GM12878 (cell line): ENCODE results near the gene TOB2. TPM values are rescaled to one million over a fixed set of nuclear protein-coding genes. Genes with fewer than 3 reads are reported as not detected.

ENCODE experiments used
- ATAC-seq: fragments of 200-7000 bp; cut with Tn5 transposase; 3 replicates; pipeline ENCODE4 v1.9.1; 2020; ENCODE audit warnings: mild to moderate bottlenecking, moderate library complexity
- BruUV-seq: library from RNA; stranded (reverse); fragments of 400-500 nt; replicated peaks from 2 replicates; lab custom pipeline; 2021; lab: Mats Ljungman, UMichigan
- CTCF ChIA-PET: fragments of 300-600 bp; sonication (Branson Sonifier 250); formaldehyde crosslinking; extraction: SDS; loops from one replicate; lab custom pipeline; 2021; ENCODE audit warnings: inconsistent platforms; lab: Yijun Ruan, JAX
- POLR2A ChIA-PET: fragments of 350-600 bp; formaldehyde crosslinking; extraction: SDS; loops from one replicate; lab custom pipeline; 2021; ENCODE audit warnings: inconsistent platforms; lab: Charles Lee
- RAD21 ChIA-PET: fragments of 300-600 bp; sonication (Branson Sonifier 250); formaldehyde crosslinking; loops from one replicate; lab custom pipeline; 2023; ENCODE audit warnings: antibody characterized with exemption; ENCODE audit not compliant: unreplicated experiment; lab: Charles Lee
- SMC1A ChIA-PET: fragments of 300-600 bp; sonication (Branson Sonifier 250); formaldehyde crosslinking; loops from one replicate; lab custom pipeline; 2023; ENCODE audit not compliant: unreplicated experiment, uncharacterized antibody; lab: Charles Lee
- DNase-seq: peaks from one replicate; pipeline ENCODE4 v3.0.0-alpha.2; 2011; ENCODE audit warnings: low read depth, low spot score
- FAIRE-seq: peaks from 3 replicates; lab custom pipeline; 2011; peaks lifted over from hg19 to GRCh38; lab: Jason Lieb, UNC
- H2AFZ ChIP-seq: 2 replicates; pipeline ENCODE4 v1.6.0; 2011; ENCODE audit warnings: low read depth, low read length, control low read depth; ENCODE audit not compliant: control insufficient read depth
- H3K27ac ChIP-seq: 2 replicates; pipeline ENCODE4 v1.5.1; 2011; ENCODE audit warnings: control low read depth; ENCODE audit not compliant: control insufficient read depth, insufficient read depth
- H3K27me3 ChIP-seq, 2 experiments: replicated peaks in 1 of 2; 2 replicates each; pipeline versions ENCODE4 v1.6.0 to v1.6.1; 2011; ENCODE audit warnings: low read length in 1 of 2; ENCODE audit not compliant: control insufficient read depth in 2 of 2, insufficient read depth in 2 of 2
- H3K36me3 ChIP-seq, 2 experiments: 2 replicates each; pipeline ENCODE4 v1.5.1; 2011; ENCODE audit warnings: low read length in 1 of 2; ENCODE audit not compliant: control insufficient read depth in 2 of 2, insufficient read depth in 2 of 2
- H3K4me1 ChIP-seq: 2 replicates; pipeline ENCODE4 v1.6.1; 2011; ENCODE audit warnings: mild to moderate bottlenecking, low read length, moderate library complexity, mixed read lengths; ENCODE audit not compliant: control insufficient read depth, insufficient read depth
- H3K4me2 ChIP-seq: 2 replicates; pipeline ENCODE4 v1.6.0; 2011; ENCODE audit warnings: control low read depth; ENCODE audit not compliant: control insufficient read depth, insufficient read depth
- H3K4me3 ChIP-seq: fragments of 200-600 bp; sonication (generic); 2 replicates; pipeline ENCODE4 v1.5.1; 2016
- H3K79me2 ChIP-seq: 2 replicates; pipeline ENCODE4 v1.6.0; 2011; ENCODE audit warnings: low read length; ENCODE audit not compliant: control insufficient read depth, insufficient read depth
- H3K9ac ChIP-seq: 2 replicates; pipeline ENCODE4 v1.8.0; 2011; ENCODE audit warnings: low read length, control low read depth, mixed read lengths; ENCODE audit not compliant: control insufficient read depth, insufficient read depth
- H3K9me3 ChIP-seq: replicated peaks from 3 replicates; pipeline ENCODE4 v1.5.1; 2011; ENCODE audit warnings: mild to moderate bottlenecking, low read length; ENCODE audit not compliant: control insufficient read depth, insufficient read depth
- H4K20me1 ChIP-seq: 2 replicates; pipeline ENCODE4 v1.6.0; 2011; ENCODE audit not compliant: control insufficient read depth, insufficient read depth
- BCL11A ChIP-seq: IDR thresholded peaks from 2 replicates; pipeline ENCODE4 v1.6.1; 2011; ENCODE audit warnings: low read depth, low read length
- CEBPB ChIP-seq, 2 experiments: fragments of 150-350 bp in 1 of 2; IDR thresholded peaks; 2 replicates each; pipeline ENCODE4 v1.6.1; 2012 to 2014; ENCODE audit warnings: low read depth in 2 of 2, low read length in 2 of 2, borderline replicate concordance in 1 of 2, inconsistent platforms in 1 of 2
- CREM ChIP-seq: IDR thresholded peaks from 2 replicates; pipeline ENCODE4 v1.6.1; 2014; ENCODE audit warnings: antibody characterized with exemption, low read depth
- EED ChIP-seq: sonication (generic); IDR thresholded peaks from 2 replicates; pipeline ENCODE4 v1.6.1; 2016; ENCODE audit warnings: antibody characterized with exemption, low read depth
- ESRRA ChIP-seq: IDR thresholded peaks from 2 replicates; pipeline ENCODE4 v1.6.1; 2012; ENCODE audit warnings: mild to moderate bottlenecking, low read length, improper control_type of control experiment
- ETV6 ChIP-seq, 2 experiments: fragments of 450-650 bp in 1 of 2; IDR thresholded peaks in 1 of 2; conservative IDR thresholded peaks in 1 of 2; 2 replicates each; pipeline ENCODE4 v1.6.1; 2014; ENCODE audit warnings: antibody characterized with exemption in 1 of 2, borderline replicate concordance in 1 of 2, low read depth in 1 of 2, mild to moderate bottlenecking in 1 of 2, moderate library complexity in 1 of 2
- HDAC6 ChIP-seq: fragments of 200-600 bp; sonication (generic); IDR thresholded peaks from one replicate; pipeline ENCODE4 v1.8.0; 2017; ENCODE audit warnings: antibody characterized with exemption; ENCODE audit not compliant: unreplicated experiment
- POU2F2 ChIP-seq: IDR thresholded peaks from 3 replicates; pipeline ENCODE4 v1.6.1; 2011; ENCODE audit warnings: low read depth, mild to moderate bottlenecking, low read length, borderline replicate concordance
- RUNX3 ChIP-seq: IDR thresholded peaks from 2 replicates; pipeline ENCODE4 v1.6.1; 2012; ENCODE audit warnings: low read length, inconsistent platforms
- SIN3A ChIP-seq: IDR thresholded peaks from 2 replicates; pipeline ENCODE4 v1.6.1; 2012; ENCODE audit warnings: low read depth, low read length, improper control_type of control experiment
- TCF7 ChIP-seq: IDR thresholded peaks from 2 replicates; pipeline ENCODE4 v1.6.1; 2014; ENCODE audit warnings: antibody characterized with exemption, borderline replicate concordance
- ZNF207 ChIP-seq: fragments of 450-650 bp; IDR thresholded peaks from 2 replicates; pipeline ENCODE4 v1.6.1; 2014; ENCODE audit warnings: antibody characterized with exemption, mild to moderate bottlenecking, borderline replicate concordance
- ZNF274 ChIP-seq: IDR thresholded peaks from one replicate; pipeline ENCODE4 v1.8.0; 2011; ENCODE audit not compliant: insufficient read length, insufficient read depth
- WGBS: methylation state at CpG from one replicate; pipeline ENCODE4 v1.1.6; 2016; ENCODE audit warnings: low lambda C conversion rate; ENCODE audit not compliant: insufficient replicate concordance, insufficient coverage; ENCODE audit errors: missing lambda C conversion rate; 5-methylcytosine and 5-hydroxymethylcytosine counted together
- in situ Hi-C: fragments of 300-500 bp; cut with MboI; formaldehyde crosslinking; loops from 9 replicates; pipeline ENCODE4 v1.14.3; 2018; ENCODE audit warnings: mixed read lengths
- intact Hi-C: fragments of 100-400 bp; cut with micrococcal nuclease; formaldehyde crosslinking; loops from one replicate; pipeline ENCODE4 v1.14.2; 2022; ENCODE audit not compliant: unreplicated experiment
- polyA plus RNA-seq, 11 experiments: library from polyadenylated mRNA; depleted of rRNA in 4 of 11; unstranded in 6 of 11; stranded (reverse) in 5 of 11; fragments of >200 nt; fragmentation: Nextera tagmentation in 4 of 11; fragmentation: Illumina TruSeq in 1 of 11; extraction: Ambion mirVana in 4 of 11; extraction: Trizol in 1 of 11; gene quantifications; 1 replicate in 1 of 11; 2 replicates in 10 of 11; pipeline versions ENCODE4 v1.2.1 to v1.2.3, GENCODE V29; 2011 to 2016; ENCODE audit warnings: inconsistent platforms in 2 of 11, missing spikeins in 2 of 11, low read depth in 1 of 11
- total RNA-seq, 4 experiments: library from RNA; depleted of rRNA in 3 of 4; stranded (reverse); fragments of >200 nt in 3 of 4; fragmentation: Illumina TruSeq in 1 of 4; extraction: Trizol in 1 of 4; gene quantifications; 2 replicates each; pipeline versions ENCODE4 v1.2.1 to v1.2.3, GENCODE V29; 2013 to 2021
- TF ChIP-seq, protein P1 (sequence below), 3 experiments: IDR thresholded peaks in 2 of 3; conservative IDR thresholded peaks in 1 of 3; 2 replicates each; pipeline ENCODE4 v1.5.1; 2011; ENCODE audit warnings: low read depth in 3 of 3, low read length in 3 of 3, mild to moderate bottlenecking in 3 of 3, control low read depth in 2 of 3, moderate library complexity in 2 of 3, inconsistent platforms in 1 of 3, mixed read lengths in 1 of 3; ENCODE audit not compliant: control insufficient read depth in 2 of 3, insufficient read depth in 1 of 3; ENCODE audit errors: extremely low read depth in 1 of 3
- TF ChIP-seq, protein P2 (sequence below): fragments of 450-650 bp; IDR thresholded peaks from 2 replicates; pipeline ENCODE4 v1.6.1; 2018; ENCODE audit warnings: borderline replicate concordance, mild to moderate bottlenecking; ENCODE audit not compliant: partially characterized antibody
- TF ChIP-seq, protein P3 (sequence below): fragments of 450-650 bp; IDR thresholded peaks from 2 replicates; pipeline ENCODE4 v1.6.1; 2017; ENCODE audit warnings: mild to moderate bottlenecking, moderate library complexity

The TOB2 gene
- total and polyA plus RNA-seq, 10 of the 15 experiments (the other 5 are each of a cell fraction or from before 2014, with no cell fraction given): 4.5 to 32.0 (median 15.1) TPM

DNA sequence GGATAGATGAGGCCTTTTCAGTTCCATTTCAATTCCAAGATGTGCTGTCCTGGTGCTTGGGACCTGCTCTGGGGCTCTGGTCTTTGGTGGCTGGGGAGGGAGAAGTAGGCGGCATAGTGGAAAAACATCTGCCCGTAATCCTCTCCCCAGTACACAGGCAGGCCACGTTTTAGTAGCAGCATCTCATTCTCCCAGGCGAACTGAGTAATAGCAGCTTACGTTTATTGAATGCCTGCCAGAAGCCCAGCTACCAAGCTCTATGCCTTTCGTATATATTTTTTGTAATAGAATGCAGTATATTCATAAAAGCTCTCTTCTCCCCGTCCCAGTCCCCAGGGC, 33.8 kb upstream of the TOB2 start:
- H3K36me3 ChIP-seq: peaks cover 0 to 6% of the 10 kb centered on the region in 2 experiments; a peak in 2 of 4 replicates
- WGBS: 34% methylated on average over 7 of the region's 7 CpGs
- in situ Hi-C loops (no loop called here), intact Hi-C loops (no loop called here)
- no peak for ATAC-seq
- ChIA-PET RAD21 (interaction anchor here (1.5 to 3.0 kb wide), 4 partner anchors 19 to 77 kb away, joined by 4 to 19 read pairs (median 12); partner anchors contain the start of gene TOB2), POLR2A (interaction anchor here (0.6 to 9.0 kb wide), 6 partner anchors 9 to 109 kb away, joined by 3 to 122 read pairs (median 6); partner anchors contain the start of genes ACO2, PHF5A and TOB2), SMC1A (interaction anchor here (1.0 to 6.5 kb wide), 8 partner anchors 8 to 77 kb away, joined by 3 to 59 read pairs (median 12); partner anchors contain the start of genes ACO2, PHF5A and TOB2), CTCF (interaction anchor here (1.6 to 5.2 kb wide), 3 partner anchors 11 to 77 kb away, joined by 5 to 26 read pairs (median 26); partner anchors contain the start of genes ACO2 and PHF5A)
- peaks cover 57% of the 10 kb centered on the region for H3K4me1 ChIP-seq
- H3K4me3 ChIP-seq: no peak overlapping the region
- H3K9ac ChIP-seq: no peak overlapping the region
- FAIRE-seq: no peak
- no peak overlapping the region for H2AFZ ChIP-seq
- no peaks in the 10 kb centered on the region for H4K20me1 ChIP-seq
- H3K27ac ChIP-seq: no peak overlapping the region; the same call in 1 of the 2 replicates
- no peaks in the 10 kb centered on the region for H3K27me3 ChIP-seq
- H3K79me2 ChIP-seq: peaks cover 79% of the 10 kb centered on the region
- no peaks in the 10 kb centered on the region for H3K9me3 ChIP-seq
- BruUV-seq: no TSS peak
- no peak for DNase-seq
- TF ChIP-seq, protein P1, sequence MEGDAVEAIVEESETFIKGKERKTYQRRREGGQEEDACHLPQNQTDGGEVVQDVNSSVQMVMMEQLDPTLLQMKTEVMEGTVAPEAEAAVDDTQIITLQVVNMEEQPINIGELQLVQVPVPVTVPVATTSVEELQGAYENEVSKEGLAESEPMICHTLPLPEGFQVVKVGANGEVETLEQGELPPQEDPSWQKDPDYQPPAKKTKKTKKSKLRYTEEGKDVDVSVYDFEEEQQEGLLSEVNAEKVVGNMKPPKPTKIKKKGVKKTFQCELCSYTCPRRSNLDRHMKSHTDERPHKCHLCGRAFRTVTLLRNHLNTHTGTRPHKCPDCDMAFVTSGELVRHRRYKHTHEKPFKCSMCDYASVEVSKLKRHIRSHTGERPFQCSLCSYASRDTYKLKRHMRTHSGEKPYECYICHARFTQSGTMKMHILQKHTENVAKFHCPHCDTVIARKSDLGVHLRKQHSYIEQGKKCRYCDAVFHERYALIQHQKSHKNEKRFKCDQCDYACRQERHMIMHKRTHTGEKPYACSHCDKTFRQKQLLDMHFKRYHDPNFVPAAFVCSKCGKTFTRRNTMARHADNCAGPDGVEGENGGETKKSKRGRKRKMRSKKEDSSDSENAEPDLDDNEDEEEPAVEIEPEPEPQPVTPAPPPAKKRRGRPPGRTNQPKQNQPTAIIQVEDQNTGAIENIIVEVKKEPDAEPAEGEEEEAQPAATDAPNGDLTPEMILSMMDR (IDR thresholded peaks at IDR 0.05 in 2 of 3, conservative IDR thresholded peaks at IDR 0.05 in 1 of 3; ENCODE audit: control insufficient read depth in 2 of 3, extremely low read depth in 1 of 3, insufficient read depth in 1 of 3, low read depth in 3 of 3, low read length in 3 of 3): no peak
- TF ChIP-seq, protein P2, sequence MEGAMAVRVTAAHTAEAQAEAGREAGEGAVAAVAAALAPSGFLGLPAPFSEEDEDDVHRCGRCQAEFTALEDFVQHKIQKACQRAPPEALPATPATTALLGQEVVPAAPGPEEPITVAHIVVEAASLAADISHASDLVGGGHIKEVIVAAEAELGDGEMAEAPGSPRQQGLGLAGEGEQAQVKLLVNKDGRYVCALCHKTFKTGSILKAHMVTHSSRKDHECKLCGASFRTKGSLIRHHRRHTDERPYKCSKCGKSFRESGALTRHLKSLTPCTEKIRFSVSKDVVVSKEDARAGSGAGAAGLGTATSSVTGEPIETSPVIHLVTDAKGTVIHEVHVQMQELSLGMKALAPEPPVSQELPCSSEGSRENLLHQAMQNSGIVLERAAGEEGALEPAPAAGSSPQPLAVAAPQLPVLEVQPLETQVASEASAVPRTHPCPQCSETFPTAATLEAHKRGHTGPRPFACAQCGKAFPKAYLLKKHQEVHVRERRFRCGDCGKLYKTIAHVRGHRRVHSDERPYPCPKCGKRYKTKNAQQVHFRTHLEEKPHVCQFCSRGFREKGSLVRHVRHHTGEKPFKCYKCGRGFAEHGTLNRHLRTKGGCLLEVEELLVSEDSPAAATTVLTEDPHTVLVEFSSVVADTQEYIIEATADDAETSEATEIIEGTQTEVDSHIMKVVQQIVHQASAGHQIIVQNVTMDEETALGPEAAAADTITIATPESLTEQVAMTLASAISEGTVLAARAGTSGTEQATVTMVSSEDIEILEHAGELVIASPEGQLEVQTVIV: no peak
- TF ChIP-seq ZNF207 (no peak), ZNF274 (no peak), SIN3A (no peak), BCL11A (no peak), HDAC6 (no peak), CREM (no peak), CEBPB (IDR thresholded peaks at IDR 0.05; ENCODE audit: borderline replicate concordance in 1 of 2, low read depth in 2 of 2, low read length in 2 of 2) (no peak), POU2F2 (no peak), ETV6 (conservative IDR thresholded peaks at IDR 0.05 in 1 of 2, IDR thresholded peaks at IDR 0.05 in 1 of 2; ENCODE audit: borderline replicate concordance in 1 of 2, low read depth in 1 of 2) (no peak), ESRRA (no peak), RUNX3 (no peak), TCF7 (no peak), EED (no peak)
- TF ChIP-seq, protein P3, sequence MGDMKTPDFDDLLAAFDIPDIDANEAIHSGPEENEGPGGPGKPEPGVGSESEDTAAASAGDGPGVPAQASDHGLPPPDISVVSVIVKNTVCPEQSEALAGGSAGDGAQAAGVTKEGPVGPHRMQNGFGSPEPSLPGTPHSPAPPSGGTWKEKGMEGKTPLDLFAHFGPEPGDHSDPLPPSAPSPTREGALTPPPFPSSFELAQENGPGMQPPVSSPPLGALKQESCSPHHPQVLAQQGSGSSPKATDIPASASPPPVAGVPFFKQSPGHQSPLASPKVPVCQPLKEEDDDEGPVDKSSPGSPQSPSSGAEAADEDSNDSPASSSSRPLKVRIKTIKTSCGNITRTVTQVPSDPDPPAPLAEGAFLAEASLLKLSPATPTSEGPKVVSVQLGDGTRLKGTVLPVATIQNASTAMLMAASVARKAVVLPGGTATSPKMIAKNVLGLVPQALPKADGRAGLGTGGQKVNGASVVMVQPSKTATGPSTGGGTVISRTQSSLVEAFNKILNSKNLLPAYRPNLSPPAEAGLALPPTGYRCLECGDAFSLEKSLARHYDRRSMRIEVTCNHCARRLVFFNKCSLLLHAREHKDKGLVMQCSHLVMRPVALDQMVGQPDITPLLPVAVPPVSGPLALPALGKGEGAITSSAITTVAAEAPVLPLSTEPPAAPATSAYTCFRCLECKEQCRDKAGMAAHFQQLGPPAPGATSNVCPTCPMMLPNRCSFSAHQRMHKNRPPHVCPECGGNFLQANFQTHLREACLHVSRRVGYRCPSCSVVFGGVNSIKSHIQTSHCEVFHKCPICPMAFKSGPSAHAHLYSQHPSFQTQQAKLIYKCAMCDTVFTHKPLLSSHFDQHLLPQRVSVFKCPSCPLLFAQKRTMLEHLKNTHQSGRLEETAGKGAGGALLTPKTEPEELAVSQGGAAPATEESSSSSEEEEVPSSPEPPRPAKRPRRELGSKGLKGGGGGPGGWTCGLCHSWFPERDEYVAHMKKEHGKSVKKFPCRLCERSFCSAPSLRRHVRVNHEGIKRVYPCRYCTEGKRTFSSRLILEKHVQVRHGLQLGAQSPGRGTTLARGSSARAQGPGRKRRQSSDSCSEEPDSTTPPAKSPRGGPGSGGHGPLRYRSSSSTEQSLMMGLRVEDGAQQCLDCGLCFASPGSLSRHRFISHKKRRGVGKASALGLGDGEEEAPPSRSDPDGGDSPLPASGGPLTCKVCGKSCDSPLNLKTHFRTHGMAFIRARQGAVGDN: no peak
- 0 out of 2 replicates have a peak overlapping the region, but pooled peaks have one; percentile 17 for H3K4me2 ChIP-seq
